ENCODE data around the gene HHATL.
A peak's percentile ranks its signal among the peaks of the same experiment; 100 is the strongest.

The HHATL gene

GRCh38 chr3:42655331-42655888 is 47.2 kb downstream of the HHATL start:
- TF ChIP-seq CTCF (IDR thresholded peaks at IDR 0.05; ENCODE audit: insufficient read depth, low read depth, low read length, missing control alignments): no peak
- DNase-seq (ENCODE audit: low read depth): no peak
- H3K4me3 ChIP-seq (ENCODE audit: low read depth, low read length): no peak overlapping the region

GRCh38 chr3:42654331-42655201 is 48.0 kb downstream of the HHATL start:
- TF ChIP-seq CTCF (IDR thresholded peaks at IDR 0.05; ENCODE audit: insufficient read depth, low read depth, low read length, missing control alignments): no peak
- DNase-seq (ENCODE audit: low read depth): no peak
- H3K4me3 ChIP-seq (ENCODE audit: low read depth, low read length): peak overlapping the region; percentile 34

GRCh38 chr3:42653560-42654330 is 48.9 kb downstream of the HHATL start, which contains the start of gene ZBTB47:
Gene ZBTB47 (plus strand): TSS chr3:42653697. CDS start chr3:42658356, 4,659 bp downstream.
- no peak for DNase-seq (ENCODE audit: low read depth)
- TF ChIP-seq CTCF (IDR thresholded peaks at IDR 0.05; ENCODE audit: insufficient read depth, low read depth, low read length, missing control alignments): no peak
- peak within 1 kb of the TSS; percentile 34 for H3K4me3 ChIP-seq (ENCODE audit: low read depth, low read length)

- H3K4me3 ChIP-seq (ENCODE audit: low read depth, low read length): no peak overlapping the region
- TF ChIP-seq CTCF (IDR thresholded peaks at IDR 0.05; ENCODE audit: insufficient read depth, low read depth, low read length, missing control alignments): no peak
- no peak for DNase-seq (ENCODE audit: low read depth)
Measured at GRCh38 chr3:42653303-42653559, 49.4 kb downstream of the HHATL start.

GRCh38 chr3:42652611-42653302 is 49.8 kb downstream of the HHATL start:
- DNase-seq (ENCODE audit: low read depth): peak; percentile 54

More at GRCh38 chr3:42652611-42653302, 49.8 kb downstream of the HHATL start:
- H3K4me3 ChIP-seq (ENCODE audit: low read depth, low read length): no peak overlapping the region
- no peak for TF ChIP-seq CTCF (IDR thresholded peaks at IDR 0.05; ENCODE audit: insufficient read depth, low read depth, low read length, missing control alignments)
